DMS53 (cell line): ENCODE data around the gene DHRS12.

Experiments used
- DNase-seq: peaks from one replicate; lab custom pipeline; 2025; lab: John Stamatoyannopoulos, UW

Gene DHRS12

GRCh38 chr13:51761643-51762350, 42.2 kb downstream of the DHRS12 start:
- DNase-seq = peak; percentile 53

DNA sequence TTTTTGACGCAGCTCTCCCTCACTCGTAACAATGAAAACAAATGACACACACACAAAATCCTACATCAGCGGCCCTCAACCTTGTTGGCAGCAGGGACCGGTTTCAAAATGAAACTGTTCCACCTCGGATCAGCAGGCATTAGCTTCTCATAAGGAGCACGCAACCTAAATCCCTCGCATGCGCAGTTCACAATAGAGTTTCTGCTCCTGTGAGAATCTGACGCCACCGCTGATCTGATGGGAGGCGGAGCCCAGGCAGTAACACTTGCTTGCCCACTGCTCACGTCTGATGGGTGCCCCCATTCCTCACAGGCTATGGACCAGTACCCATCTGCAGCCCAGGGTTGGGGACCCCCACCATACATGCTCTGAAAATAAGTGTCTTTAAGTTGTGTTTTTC, 43.4 kb downstream of the DHRS12 start:
- DNase-seq = no peak

DNA sequence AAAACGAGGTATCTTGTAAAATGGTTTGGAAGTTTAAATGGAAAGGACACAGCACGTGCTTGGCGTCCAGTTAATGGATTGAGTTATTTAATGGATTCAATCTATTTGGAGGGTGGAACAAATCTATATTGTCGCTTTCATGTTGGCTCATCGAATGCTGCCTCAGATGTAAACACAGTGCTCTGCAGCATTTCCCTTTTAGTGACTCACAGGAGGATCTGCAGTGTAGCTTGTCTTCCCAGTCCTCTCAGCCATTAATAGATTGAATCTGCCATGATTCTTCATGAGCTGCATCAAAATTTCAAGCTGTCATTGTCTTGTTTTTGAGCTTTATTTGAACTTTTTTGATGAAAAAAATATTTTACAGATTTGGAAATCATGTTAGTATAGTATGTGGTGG, 44.7 kb downstream of the DHRS12 start:
- no peak for DNase-seq

- no peak for DNase-seq
Measured at GRCh38 chr13:51758691-51759090, 45.3 kb downstream of the DHRS12 start.

DNA sequence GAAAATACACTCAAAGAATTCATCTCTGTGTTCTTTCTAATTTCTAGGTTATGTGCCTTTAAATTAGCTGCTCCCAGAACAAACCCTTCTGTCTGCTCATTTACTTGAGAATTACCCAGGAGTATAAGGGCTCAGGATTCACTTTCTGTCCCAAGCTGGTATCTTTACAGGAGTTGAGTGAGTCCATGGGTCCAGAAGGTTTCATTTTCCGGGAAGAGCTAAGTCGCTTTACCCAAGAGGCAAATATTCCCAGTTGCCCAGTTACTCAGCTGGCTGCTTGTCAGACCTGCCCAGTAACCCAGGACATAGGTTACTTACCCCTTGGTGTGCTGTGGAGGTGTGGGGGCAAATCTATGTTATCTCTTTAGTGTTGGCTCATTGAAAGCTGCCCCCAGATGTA, 47.3 kb downstream of the DHRS12 start:
- DNase-seq = no peak

DNA sequence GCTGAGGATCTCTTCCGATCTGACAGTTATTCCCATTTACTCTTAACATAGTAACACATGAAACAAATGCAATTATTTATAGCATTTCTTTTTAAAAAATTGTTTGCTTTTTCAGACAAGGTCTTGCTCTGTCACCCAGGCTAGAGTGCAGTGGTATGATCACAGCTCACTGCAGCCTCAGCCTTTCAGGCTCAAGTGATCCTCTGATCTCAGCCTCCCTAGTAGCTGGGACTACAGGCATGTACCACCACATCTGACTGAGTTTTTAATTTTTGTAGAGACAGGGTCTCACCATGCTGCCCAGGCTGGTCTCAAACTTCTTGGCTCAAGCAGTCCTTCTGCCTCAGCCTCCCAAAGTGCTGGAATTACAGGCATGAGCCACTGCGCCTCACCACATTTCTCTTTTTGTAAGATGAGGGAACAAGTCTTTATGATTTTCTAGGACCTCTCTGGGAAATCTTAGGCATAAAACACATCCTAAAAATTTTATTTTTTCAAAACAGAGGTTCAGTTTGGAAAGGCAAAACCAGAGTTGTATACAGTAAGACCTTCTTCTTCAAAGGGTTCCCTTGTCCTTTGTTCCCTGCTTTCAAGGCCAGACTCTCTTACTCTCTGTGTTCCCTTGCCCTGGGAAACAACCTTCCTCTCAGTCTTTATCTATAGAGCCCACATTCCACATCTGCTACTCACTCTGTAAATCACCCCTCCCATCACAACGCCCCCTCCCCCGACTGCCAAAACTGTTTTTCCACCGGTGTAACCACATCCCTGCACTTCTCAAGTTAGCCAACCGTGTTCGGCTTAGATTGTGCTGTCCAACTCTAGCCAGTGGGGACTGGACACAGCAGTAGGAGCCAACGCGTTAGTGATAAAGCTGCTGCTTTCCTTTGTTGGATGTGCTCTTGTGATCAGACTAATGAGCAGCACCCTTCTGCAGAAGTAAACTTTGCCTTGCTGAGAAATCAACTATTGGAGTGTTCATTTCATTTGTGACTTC, 56.2 kb downstream of the DHRS12 start:
- no peak for DNase-seq

DNA sequence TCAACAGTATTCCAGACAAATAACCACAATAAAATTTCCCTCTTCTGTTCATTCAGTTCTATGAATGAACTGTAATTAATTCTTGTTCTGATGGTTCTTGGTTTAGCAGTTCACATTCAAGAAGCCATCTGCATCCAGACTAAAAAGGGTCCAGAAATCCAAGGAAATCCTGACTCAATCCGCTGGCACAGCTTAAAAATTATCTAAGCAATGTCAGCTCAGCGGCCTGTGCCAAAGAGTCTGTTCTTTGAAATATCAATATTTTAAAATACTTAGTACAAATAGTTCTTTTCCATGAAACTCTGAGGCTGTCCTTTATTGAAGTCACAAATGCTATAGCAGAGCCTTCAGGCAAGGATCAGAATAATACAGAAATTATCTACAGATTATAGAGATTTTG, 57.2 kb downstream of the DHRS12 start:
- DNase-seq = no peak

DNA sequence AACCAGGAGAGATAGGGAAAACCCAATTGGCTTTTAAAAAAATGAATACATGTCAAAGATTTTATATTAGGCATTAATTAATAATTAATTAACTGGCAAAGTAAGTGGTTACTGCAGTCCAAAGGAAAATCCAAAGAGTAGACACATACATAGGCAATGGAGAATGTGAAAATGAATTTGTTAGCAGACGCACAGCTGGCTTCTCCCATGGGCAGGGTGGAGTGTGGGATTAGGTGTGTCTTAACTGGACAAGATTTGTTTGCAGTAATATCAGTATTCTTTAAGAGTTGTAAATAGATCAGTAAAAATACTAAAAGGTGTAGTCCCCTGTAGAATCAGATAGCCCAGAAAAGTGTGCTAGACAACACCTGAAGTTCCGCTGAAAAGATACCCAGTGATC, 58.7 kb downstream of the DHRS12 start:
- DNase-seq = no peak

DNA sequence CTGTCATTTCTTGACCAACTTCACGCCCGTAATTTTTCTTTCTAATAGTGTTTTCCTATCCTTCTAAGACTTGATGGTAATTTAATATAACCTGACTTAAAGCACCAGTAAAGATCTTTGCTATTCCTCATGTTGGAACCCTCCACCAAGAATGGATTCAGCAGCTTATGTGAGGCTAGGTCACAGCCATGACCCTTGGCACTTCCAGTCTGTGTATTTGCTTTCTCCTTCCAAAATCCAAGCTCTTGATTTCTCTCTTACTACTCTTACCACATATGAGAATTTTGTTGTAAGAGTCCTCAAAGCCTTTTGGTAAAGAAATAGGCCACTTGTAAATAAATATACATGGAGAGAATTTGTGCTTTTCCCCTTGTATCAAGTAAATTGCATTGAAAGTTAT, 61.4 kb downstream of the DHRS12 start:
- DNase-seq = no peak

GRCh38 chr13:51742031-51742430, 61.9 kb downstream of the DHRS12 start:
- DNase-seq = no peak

DNA sequence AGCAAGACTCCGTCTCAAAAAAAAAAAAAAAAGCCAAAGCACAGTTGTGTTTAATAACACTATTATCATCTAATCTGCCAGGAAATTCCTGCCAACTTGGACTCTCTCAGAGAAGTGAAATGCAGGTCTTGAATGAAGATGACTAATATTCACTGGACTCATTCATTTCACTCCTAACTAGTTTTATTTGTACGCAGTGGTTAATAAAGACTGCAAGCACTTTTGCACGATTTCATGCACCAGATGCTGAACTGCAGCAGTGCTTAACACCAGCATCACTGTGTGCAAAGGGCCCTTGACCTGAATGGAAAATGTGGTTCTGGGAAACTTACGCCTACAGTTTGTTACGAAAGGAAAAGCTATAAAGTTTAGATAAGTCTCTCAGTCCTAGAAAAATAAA, 63.3 kb downstream of the DHRS12 start:
- no peak for DNase-seq

GRCh38 chr13:51739027-51739764, 64.8 kb downstream of the DHRS12 start:
- DNase-seq = no peak

DNA sequence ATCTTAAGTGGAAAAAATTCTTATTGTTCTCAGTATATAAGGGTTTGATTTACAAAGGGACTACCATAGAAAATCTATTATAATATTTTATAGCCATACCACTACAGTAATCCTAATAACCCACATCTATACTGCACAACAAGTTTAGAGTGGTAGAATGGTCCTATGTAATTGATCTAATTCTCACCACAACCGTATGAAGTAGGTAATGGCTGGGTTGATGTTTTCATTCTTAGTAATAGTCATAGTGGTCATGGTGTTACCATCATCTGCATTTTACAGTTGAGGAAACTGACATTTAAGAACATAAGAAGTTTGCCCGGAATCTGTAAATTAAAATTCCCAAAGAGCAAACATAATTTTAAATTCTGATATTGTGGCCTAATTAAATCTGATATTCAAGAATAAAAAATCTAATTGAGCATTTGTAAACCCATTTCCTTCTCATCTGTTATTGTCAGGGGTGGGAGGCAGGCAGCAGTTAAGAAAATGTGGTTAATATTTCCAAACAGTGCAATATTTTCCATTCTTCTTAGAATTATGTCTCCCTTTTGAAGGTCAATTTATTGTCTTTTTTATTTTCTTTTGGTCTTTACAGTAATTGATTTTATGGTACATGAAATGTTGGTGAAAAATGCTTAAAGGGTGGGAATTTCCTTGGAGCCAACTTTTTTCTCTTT, 65.6 kb downstream of the DHRS12 start:
- DNase-seq = no peak

DNA sequence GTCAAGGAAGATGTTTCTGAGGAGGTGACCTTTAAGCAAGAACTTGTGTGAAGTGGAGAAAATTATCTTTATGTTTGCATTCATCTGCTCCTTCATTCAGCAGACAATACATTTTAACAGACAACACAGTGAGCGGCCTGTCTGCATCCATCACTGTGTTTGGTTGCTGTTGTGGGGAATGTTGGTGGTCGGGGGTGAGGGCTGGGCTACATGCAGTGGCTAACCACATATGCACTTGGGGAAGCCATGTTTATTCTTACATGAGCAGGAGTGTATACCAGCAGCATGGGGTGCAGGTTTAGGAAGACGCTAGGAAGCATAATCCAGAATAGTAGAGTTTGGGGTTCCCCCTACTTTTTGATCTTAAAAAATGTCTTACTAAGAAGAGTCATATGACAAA, 66.4 kb downstream of the DHRS12 start:
- no peak for DNase-seq

DNA sequence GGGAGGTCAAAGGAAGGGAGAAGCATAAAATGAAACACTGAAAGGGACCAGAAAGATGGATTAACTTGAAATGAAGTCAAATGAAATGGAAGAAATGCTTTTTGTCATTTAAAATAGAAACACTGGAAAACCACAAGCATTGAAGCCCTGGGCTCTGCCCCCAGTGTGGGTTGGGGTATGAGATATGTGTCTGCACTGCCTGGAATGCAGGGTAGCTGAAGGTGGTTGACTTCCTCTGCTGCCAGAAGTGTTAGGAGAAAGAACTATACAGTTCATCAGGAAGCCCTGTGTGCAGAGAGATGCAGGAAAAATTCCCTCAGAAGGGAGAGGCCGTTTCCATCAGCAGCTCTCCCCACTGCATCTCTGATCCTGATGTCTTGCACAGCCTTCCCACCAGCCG, 69.2 kb downstream of the DHRS12 start:
- DNase-seq = no peak

DNA sequence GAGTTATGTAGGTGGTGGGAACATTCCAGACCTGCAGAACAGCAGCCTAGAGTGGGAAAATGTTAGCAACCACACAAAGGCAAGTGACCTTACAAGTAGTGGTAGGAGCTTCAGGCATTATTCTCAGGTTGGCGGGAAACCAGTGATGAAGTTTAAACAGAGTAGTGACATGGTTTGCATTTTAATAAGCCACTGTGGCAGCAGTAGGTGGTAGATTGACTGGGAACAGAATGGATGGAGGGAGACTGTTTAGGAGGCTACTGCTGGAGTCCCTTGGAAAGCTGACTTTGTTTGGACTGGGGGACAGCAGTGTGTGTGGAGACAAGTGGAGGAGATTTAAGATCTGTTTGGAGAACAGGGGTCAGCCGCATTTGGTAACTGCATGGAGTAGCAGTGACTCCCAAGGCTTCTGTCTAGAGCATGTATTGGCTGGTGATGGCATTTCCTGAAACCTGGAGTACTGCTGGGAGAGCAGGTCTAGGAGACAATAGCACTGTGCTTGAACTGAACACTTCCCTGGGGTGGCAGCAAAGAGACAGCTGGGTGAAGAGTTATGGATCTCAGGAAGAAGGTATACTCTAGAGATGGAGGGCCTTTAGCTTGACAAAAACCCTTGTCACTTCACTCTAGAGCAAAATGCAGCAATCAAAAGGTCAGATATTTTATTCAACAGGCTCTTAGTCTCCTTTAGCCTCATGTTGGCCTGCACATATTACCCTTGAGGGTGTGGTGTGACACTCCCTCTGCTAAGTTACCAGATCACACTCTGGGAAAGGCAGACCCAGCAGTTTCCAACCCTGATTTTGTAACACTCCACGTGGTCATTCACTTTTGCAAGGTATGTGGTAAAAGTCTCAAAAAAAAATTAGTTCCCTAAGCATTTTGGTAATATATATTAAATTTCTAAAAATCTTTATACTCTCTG, 70.3 kb downstream of the DHRS12 start:
- peak; percentile 55 for DNase-seq

DNA sequence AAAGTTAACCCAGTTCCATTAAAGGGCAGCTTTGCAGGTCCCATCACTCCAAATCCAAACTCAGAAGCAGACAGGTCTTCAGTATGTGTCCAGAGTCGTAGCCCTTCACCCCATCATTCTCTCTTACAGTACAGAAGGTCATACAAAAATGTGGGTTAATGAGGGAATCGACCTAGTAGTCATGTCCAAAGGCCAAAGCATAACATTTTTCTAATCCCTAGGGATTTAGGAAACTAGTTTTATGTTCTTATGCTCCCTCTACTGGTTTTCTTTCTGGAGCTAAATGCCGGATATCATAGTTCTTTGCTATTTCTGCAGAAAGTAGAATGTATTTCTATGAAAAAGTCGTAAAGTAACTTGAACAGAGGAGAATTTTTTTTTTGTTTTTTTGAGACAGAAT, 72.2 kb downstream of the DHRS12 start:
- peak; percentile 24 for DNase-seq

GRCh38 chr13:51730927-51731326, 73.0 kb downstream of the DHRS12 start:
- no peak for DNase-seq

- DNase-seq = no peak
Measured at GRCh38 chr13:51729866-51730553, 74.0 kb downstream of the DHRS12 start.

DNA sequence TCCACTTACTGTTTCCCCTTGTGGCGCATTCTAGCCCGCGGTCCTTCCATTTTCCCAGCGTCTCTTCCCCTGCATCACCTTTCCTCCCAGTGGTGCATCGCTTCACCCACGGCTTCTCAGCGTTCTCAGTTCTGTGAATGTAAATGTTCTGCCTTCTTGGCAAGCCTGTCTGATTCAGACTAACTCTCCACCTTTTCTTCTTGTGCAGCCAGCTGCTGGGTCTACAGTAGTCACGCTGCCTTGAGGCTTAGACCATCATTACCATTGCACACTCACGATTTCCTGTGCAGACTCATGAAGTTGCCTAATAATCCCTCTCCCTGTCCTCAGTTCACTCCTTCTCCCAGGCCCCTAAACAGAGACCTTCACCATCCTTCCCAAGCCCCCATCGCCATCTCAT, 75.0 kb downstream of the DHRS12 start:
- DNase-seq = no peak
